PC-3 (cell line): Measurements from ENCODE around the gene PRSS56. TPM values are rescaled to one million over a fixed set of nuclear protein-coding genes. Genes with fewer than 3 reads are reported as not detected.
A peak's percentile ranks its signal among the peaks of the same experiment; 100 is the strongest.

ENCODE experiments used
- ATAC-seq: fragments of 200-7000 bp; cut with Tn5 transposase; 2 replicates; pipeline ENCODE4 v1.9.1; 2020; ENCODE audit warnings: mild to moderate bottlenecking, moderate library complexity
- BruUV-seq: library from RNA; stranded (reverse); fragments of 400-500 nt; replicated peaks from 2 replicates; lab custom pipeline; 2021; lab: Mats Ljungman, UMichigan
- CTCF ChIA-PET: fragments of 300-600 bp; sonication (Branson Sonifier 250); formaldehyde crosslinking; loops from one replicate; lab custom pipeline; 2022; ENCODE audit warnings: antibody characterized with exemption; lab: Charles Lee
- POLR2A ChIA-PET: fragments of 300-600 bp; sonication (Branson Sonifier 250); formaldehyde crosslinking; loops from one replicate; lab custom pipeline; 2022; ENCODE audit warnings: antibody characterized with exemption; ENCODE audit not compliant: unreplicated experiment; lab: Charles Lee
- DNase-seq: peaks from one replicate; pipeline ENCODE4 v3.0.0-alpha.2; 2015
- H2AFZ ChIP-seq: fragments of 300-600 bp; sonication (generic); 2 replicates; pipeline ENCODE4 v1.6.0; 2016; ENCODE audit warnings: antibody characterized with exemption, low read length
- H3F3A ChIP-seq: fragments of 300-600 bp; sonication (generic); one replicate; pipeline ENCODE4 v1.6.0; 2017; ENCODE audit warnings: antibody characterized with exemption, low read length, control low read depth, mild to moderate bottlenecking; ENCODE audit not compliant: unreplicated experiment
- H3K27ac ChIP-seq: fragments of 300-600 bp; sonication (generic); 2 replicates; pipeline ENCODE4 v1.5.1; 2016; ENCODE audit warnings: mild to moderate bottlenecking, low read length
- H3K27me3 ChIP-seq: fragments of 300-600 bp; sonication (generic); 2 replicates; pipeline ENCODE4 v1.6.1; 2016; ENCODE audit warnings: low read length, mixed read lengths
- H3K36me3 ChIP-seq: fragments of 300-600 bp; sonication (generic); 2 replicates; pipeline ENCODE4 v1.6.1; 2016; ENCODE audit warnings: low read depth, mixed run types, low read length, mixed read lengths
- H3K4me1 ChIP-seq: fragments of 300-600 bp; sonication (generic); 2 replicates; pipeline ENCODE4 v1.5.1; 2016; ENCODE audit warnings: low read length; ENCODE audit not compliant: insufficient read depth
- H3K4me2 ChIP-seq: fragments of 300-600 bp; sonication (generic); 2 replicates; pipeline ENCODE4 v1.6.0; 2016; ENCODE audit warnings: low read length
- H3K4me3 ChIP-seq: fragments of 300-600 bp; sonication (generic); 2 replicates; pipeline ENCODE4 v1.5.1; 2016; ENCODE audit warnings: mild to moderate bottlenecking, low read length, mixed read lengths
- H3K79me2 ChIP-seq: fragments of 300-600 bp; sonication (generic); 2 replicates; pipeline ENCODE4 v1.6.1; 2017; ENCODE audit warnings: low read length, mixed read lengths
- H3K9ac ChIP-seq: fragments of 300-600 bp; sonication (generic); 2 replicates; pipeline ENCODE4 v1.6.0; 2016; ENCODE audit warnings: mild to moderate bottlenecking, low read length
- H3K9me2 ChIP-seq: fragments of 300-600 bp; sonication (generic); replicated peaks from 2 replicates; pipeline ENCODE4 v1.6.1; 2016; ENCODE audit warnings: mixed run types, low read length, mixed read lengths
- H3K9me3 ChIP-seq: fragments of 300-600 bp; sonication (generic); 2 replicates; pipeline ENCODE4 v1.6.1; 2016; ENCODE audit warnings: low read length, mixed read lengths
- H4K20me1 ChIP-seq: fragments of 300-600 bp; sonication (generic); 2 replicates; pipeline ENCODE4 v1.6.1; 2016; ENCODE audit warnings: low read length, mixed read lengths
- EZH2 ChIP-seq: fragments of 300-600 bp; sonication (generic); IDR thresholded peaks from one replicate; pipeline ENCODE4 v1.6.1; 2017; ENCODE audit warnings: antibody characterized with exemption, mild to moderate bottlenecking, low read length; ENCODE audit not compliant: unreplicated experiment
- EZH2phosphoT487 ChIP-seq: fragments of 300-600 bp; sonication (generic); IDR thresholded peaks from 2 replicates; pipeline ENCODE4 v1.6.1; 2018; ENCODE audit warnings: mild to moderate bottlenecking, antibody characterized with exemption, low read length, borderline replicate concordance
- intact Hi-C: fragments of 100-400 bp; cut with micrococcal nuclease; formaldehyde crosslinking; loops from 2 replicates; pipeline ENCODE4 v1.9.0; 2023
- total RNA-seq: library from RNA; depleted of rRNA; stranded (reverse); fragments of >200 nt; gene quantifications from 2 replicates; pipeline ENCODE4 v1.2.3, GENCODE V29; 2014
- TF ChIP-seq, protein P1 (sequence below): fragments of 300-600 bp; sonication (generic); conservative IDR thresholded peaks from 2 replicates; pipeline ENCODE4 v1.5.1; 2017; ENCODE audit warnings: antibody characterized with exemption, low read depth, mild to moderate bottlenecking, low read length

Gene PRSS56
- total RNA-seq, 1 experiment from 2014 or later = not detected

- Histone ChIP-seq H3K9ac (no peak overlapping the region), H3K27ac (no peak overlapping the region), H4K20me1 (no peaks in the 10 kb centered on the region), H3K9me3 (no peaks in the 10 kb centered on the region), H3F3A (no peaks in the 10 kb centered on the region), H3K4me1 (no peaks in the 10 kb centered on the region), H3K4me2 (peak overlapping the region; percentile 70), H3K27me3 (peaks cover 26% of the 10 kb centered on the region), H3K79me2 (no peaks in the 10 kb centered on the region), H3K4me3 (peak overlapping the region; percentile 50), H3K36me3 (no peaks in the 10 kb centered on the region), H2AFZ (no peak overlapping the region), H3K9me2 (no peaks in the 10 kb centered on the region)
- BruUV-seq = no TSS peak
- DNase-seq (peak; percentile 12), ATAC-seq (peak; percentile 18)
- TF ChIP-seq EZH2 (no peak), EZH2phosphoT487 (no peak)
- TF ChIP-seq, protein P1, sequence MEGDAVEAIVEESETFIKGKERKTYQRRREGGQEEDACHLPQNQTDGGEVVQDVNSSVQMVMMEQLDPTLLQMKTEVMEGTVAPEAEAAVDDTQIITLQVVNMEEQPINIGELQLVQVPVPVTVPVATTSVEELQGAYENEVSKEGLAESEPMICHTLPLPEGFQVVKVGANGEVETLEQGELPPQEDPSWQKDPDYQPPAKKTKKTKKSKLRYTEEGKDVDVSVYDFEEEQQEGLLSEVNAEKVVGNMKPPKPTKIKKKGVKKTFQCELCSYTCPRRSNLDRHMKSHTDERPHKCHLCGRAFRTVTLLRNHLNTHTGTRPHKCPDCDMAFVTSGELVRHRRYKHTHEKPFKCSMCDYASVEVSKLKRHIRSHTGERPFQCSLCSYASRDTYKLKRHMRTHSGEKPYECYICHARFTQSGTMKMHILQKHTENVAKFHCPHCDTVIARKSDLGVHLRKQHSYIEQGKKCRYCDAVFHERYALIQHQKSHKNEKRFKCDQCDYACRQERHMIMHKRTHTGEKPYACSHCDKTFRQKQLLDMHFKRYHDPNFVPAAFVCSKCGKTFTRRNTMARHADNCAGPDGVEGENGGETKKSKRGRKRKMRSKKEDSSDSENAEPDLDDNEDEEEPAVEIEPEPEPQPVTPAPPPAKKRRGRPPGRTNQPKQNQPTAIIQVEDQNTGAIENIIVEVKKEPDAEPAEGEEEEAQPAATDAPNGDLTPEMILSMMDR = peak; percentile 37
- intact Hi-C loops = no loop called here
- CTCF ChIA-PET = no interaction called here
- POLR2A ChIA-PET = no interaction called here
Observed at GRCh38 chr2:232523682-232524597, 3.8 kb downstream of the PRSS56 start.

GRCh38 chr2:232524771-232525170 is 4.6 kb downstream of the PRSS56 start:
- H3K9me3 ChIP-seq = no peaks in the 10 kb centered on the region
- H3K36me3 ChIP-seq = no peaks in the 10 kb centered on the region
- H3K27ac ChIP-seq = no peak overlapping the region
- H2AFZ ChIP-seq = no peak overlapping the region
- no peak overlapping the region for H3K4me2 ChIP-seq
- no peaks in the 10 kb centered on the region for H3K9me2 ChIP-seq
- no peaks in the 10 kb centered on the region for H3K4me1 ChIP-seq
- no peak for ATAC-seq
- ChIA-PET POLR2A (no interaction called here), CTCF (no interaction called here)
- no peak for TF ChIP-seq EZH2phosphoT487
- TF ChIP-seq, protein P1 = no peak
- TF ChIP-seq EZH2 = no peak
- no peak for DNase-seq
- H3K4me3 ChIP-seq = no peak overlapping the region
- no peaks in the 10 kb centered on the region for H4K20me1 ChIP-seq
- H3K9ac ChIP-seq = no peak overlapping the region
- BruUV-seq = no TSS peak
- H3K79me2 ChIP-seq = no peaks in the 10 kb centered on the region
- H3K27me3 ChIP-seq = peaks cover 26% of the 10 kb centered on the region
- no peaks in the 10 kb centered on the region for H3F3A ChIP-seq
- intact Hi-C loops = no loop called here

DNA sequence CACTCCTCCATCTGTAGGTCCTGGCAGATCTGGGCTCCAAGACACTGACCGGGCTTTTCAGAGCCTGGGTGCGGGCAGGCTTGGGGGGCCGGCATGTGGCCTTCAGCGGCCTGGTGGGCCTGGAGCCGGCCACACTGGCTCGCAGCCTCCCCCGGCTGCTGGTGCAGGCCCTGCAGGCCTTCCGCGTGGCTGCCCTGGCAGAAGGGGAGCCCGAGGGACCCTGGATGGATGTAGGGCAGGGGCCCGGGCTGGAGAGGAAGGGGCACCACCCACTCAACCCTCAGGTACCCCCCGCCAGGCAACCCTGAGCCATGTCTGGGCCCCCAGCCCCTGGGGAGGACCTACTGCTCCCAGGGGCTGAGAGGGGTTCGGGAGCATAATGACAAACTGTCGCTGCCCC is 5.0 kb downstream of the PRSS56 start:
- H3K4me1 ChIP-seq = no peaks in the 10 kb centered on the region
- H3F3A ChIP-seq = no peaks in the 10 kb centered on the region
- no peaks in the 10 kb centered on the region for H3K9me2 ChIP-seq
- peaks cover 26% of the 10 kb centered on the region for H3K27me3 ChIP-seq
- BruUV-seq = no TSS peak
- H4K20me1 ChIP-seq = no peaks in the 10 kb centered on the region
- no peaks in the 10 kb centered on the region for H3K36me3 ChIP-seq
- DNase-seq (no peak), ATAC-seq (no peak)
- H3K27ac ChIP-seq = no peak overlapping the region
- POLR2A ChIA-PET = no interaction called here
- H3K79me2 ChIP-seq = no peaks in the 10 kb centered on the region
- intact Hi-C loops = no loop called here
- no peak overlapping the region for H3K4me3 ChIP-seq
- no peak overlapping the region for H3K4me2 ChIP-seq
- no peaks in the 10 kb centered on the region for H3K9me3 ChIP-seq
- no peak overlapping the region for H3K9ac ChIP-seq
- CTCF ChIA-PET = no interaction called here
- TF ChIP-seq, protein P1 = no peak
- TF ChIP-seq EZH2phosphoT487 = no peak
- TF ChIP-seq EZH2 = no peak
- no peak overlapping the region for H2AFZ ChIP-seq
